Measurements from ENCODE around the gene OASL. TPM values are rescaled to one million over a fixed set of nuclear protein-coding genes. Genes with fewer than 3 reads are reported as not detected.
"Not testable (repeated sequence)": the region's sequence is repeated elsewhere in the genome, so short reads cannot be mapped to it uniquely, and the experiment has no call there.

OASL gene
- total and polyA plus RNA-seq, 2 experiments from 2014 or later: not detected

DNA sequence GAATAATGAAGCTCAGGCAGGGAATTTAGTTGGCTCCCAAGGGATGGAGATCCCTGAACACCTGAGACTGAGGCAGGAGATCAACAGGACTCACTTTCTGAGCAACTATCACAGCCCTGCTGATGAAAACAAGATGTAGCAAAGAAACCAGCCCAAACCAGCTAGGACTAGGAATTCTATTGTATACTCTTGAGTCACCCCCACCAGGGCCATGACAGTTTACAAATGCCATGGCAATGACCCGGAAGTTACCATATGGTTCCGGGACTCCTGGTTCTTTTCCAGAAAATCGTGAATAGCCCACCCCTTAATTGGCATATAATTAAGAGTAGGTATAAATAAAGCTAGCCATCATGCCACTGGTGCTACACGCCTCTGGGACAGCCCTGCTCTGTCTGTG, 46.0 kb upstream of the OASL start:
- Histone ChIP-seq H3K27ac (no peak overlapping the region), H3K27me3 (no peaks in the 10 kb centered on the region), H3K36me3 (no peaks in the 10 kb centered on the region), H3K4me1 (ENCODE audit: low read depth) (no peaks in the 10 kb centered on the region), H3K9me3 (ENCODE audit: low read depth) (no peaks in the 10 kb centered on the region), H3K4me3 (no peak overlapping the region)
- no peak for DNase-seq (ENCODE audit: low read depth in 1 of 2, low spot score in 1 of 2)
- TF ChIP-seq CTCF (IDR thresholded peaks at IDR 0.05; ENCODE audit: low read depth, low read length): no peak

DNA sequence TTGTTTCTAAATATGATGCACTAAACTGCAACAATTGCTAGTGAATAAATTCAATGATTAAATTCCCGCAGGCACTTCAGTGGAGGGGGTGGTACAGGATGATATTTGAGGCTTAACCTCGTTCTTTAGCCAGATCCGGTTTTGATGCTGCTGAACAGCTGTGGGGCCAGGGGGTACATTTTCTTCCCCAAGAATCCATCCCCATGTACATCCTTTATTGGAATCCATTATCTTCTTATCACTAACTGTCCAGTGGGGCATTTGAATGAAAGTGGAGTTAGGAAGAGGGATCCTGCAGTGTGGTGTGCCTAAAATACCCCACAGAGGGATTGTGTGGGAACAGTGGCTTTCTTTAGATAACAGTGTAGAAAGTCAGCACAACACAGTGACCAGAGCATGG, 45.2 kb upstream of the OASL start:
- no peak overlapping the region for H3K4me3 ChIP-seq
- no peak for TF ChIP-seq CTCF (IDR thresholded peaks at IDR 0.05; ENCODE audit: low read depth, low read length)
- no peaks in the 10 kb centered on the region for H3K27me3 ChIP-seq
- DNase-seq (ENCODE audit: low read depth in 1 of 2, low spot score in 1 of 2): no peak
- no peaks in the 10 kb centered on the region for H3K36me3 ChIP-seq
- H3K4me1 ChIP-seq (ENCODE audit: low read depth): no peaks in the 10 kb centered on the region
- no peak overlapping the region for H3K27ac ChIP-seq
- no peaks in the 10 kb centered on the region for H3K9me3 ChIP-seq (ENCODE audit: low read depth)

- H3K27ac ChIP-seq: no peak overlapping the region
- H3K9me3 ChIP-seq (ENCODE audit: low read depth): no peaks in the 10 kb centered on the region
- no peaks in the 10 kb centered on the region for H3K27me3 ChIP-seq
- H3K4me3 ChIP-seq: no peak overlapping the region
- no peaks in the 10 kb centered on the region for H3K36me3 ChIP-seq
- DNase-seq (ENCODE audit: low read depth in 1 of 2, low spot score in 1 of 2): no peak
- H3K4me1 ChIP-seq (ENCODE audit: low read depth): no peaks in the 10 kb centered on the region
- TF ChIP-seq CTCF (IDR thresholded peaks at IDR 0.05; ENCODE audit: low read depth, low read length): no peak
Measured at GRCh38 chr12:121080909-121081308, 41.9 kb upstream of the OASL start.

DNA sequence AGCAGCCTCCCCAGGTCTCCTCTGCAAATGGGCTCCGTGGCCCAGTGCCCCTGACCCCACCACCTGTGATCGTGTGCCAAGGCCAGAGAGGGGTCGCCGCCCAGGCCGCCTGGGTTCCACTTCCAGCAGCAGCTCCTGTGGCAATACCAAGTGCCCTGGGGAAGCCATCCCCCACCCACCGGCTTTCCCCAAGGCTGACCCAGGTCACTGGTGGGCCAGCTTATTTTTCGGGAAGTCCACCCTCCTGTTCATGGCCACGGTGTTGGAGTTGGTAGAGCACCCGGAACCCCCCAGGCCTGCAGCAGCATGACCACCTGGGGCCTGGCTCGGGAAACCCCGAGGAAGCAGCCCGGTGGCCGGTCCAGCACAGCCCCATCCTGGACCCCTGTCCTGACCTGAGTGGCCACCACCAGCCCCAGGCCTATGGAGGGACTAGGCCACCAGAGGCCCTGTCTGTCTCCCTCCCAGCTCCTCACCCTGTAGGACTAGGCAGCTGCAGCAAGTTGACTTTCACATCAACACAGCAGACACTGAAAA, 40.8 kb upstream of the OASL start:
- DNase-seq (ENCODE audit: low read depth in 1 of 2, low spot score in 1 of 2): no peak
- no peak for TF ChIP-seq CTCF (IDR thresholded peaks at IDR 0.05; ENCODE audit: low read depth, low read length)

GRCh38 chr12:121077440-121077839, 38.4 kb upstream of the OASL start:
- H3K27ac ChIP-seq; H3K36me3 ChIP-seq; H3K4me1 ChIP-seq (ENCODE audit: low read depth); H3K4me3 ChIP-seq; H3K9me3 ChIP-seq (ENCODE audit: low read depth); H3K27me3 ChIP-seq; DNase-seq (ENCODE audit: low read depth in 1 of 2, low spot score in 1 of 2): not testable (repeated sequence)

More for the DNA sequence above, 40.8 kb upstream of the OASL start:
- H3K4me3 ChIP-seq: no peak overlapping the region
- no peaks in the 10 kb centered on the region for H3K27me3 ChIP-seq
- H3K36me3 ChIP-seq: no peaks in the 10 kb centered on the region
- no peaks in the 10 kb centered on the region for H3K9me3 ChIP-seq (ENCODE audit: low read depth)
- no peak overlapping the region for H3K27ac ChIP-seq
- no peaks in the 10 kb centered on the region for H3K4me1 ChIP-seq (ENCODE audit: low read depth)

- not testable (repeated sequence) for H3K27ac ChIP-seq; H3K27me3 ChIP-seq; H3K4me1 ChIP-seq (ENCODE audit: low read depth); H3K4me3 ChIP-seq; DNase-seq (ENCODE audit: low read depth in 1 of 2, low spot score in 1 of 2); H3K9me3 ChIP-seq (ENCODE audit: low read depth); H3K36me3 ChIP-seq
Measured at GRCh38 chr12:121075911-121076310, 36.9 kb upstream of the OASL start.

DNA sequence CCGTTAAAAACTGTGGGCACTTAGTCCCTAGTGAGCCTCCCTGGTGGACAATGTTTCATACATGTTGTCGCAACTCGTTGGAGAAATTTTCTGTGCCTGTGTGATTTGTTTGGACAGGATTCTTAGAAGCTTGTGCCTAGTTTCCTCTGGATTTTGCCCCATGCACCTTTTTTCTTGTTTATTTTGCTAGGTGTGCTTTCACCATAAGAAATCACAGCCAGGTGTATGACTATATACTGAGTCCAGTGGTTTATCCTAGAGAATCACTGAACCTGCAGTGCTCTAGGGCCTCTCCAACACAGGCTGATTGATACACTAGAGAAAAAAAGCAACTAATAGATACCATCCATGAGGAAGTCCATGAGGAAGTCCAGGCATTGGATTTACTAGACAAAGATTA, 33.1 kb upstream of the OASL start:
- Histone ChIP-seq H3K4me3 (no peak overlapping the region), H3K36me3 (no peaks in the 10 kb centered on the region), H3K27ac (no peak overlapping the region), H3K27me3 (no peaks in the 10 kb centered on the region), H3K4me1 (ENCODE audit: low read depth) (no peaks in the 10 kb centered on the region), H3K9me3 (ENCODE audit: low read depth) (no peaks in the 10 kb centered on the region)
- DNase-seq (ENCODE audit: low read depth in 1 of 2, low spot score in 1 of 2): no peak
- TF ChIP-seq CTCF (IDR thresholded peaks at IDR 0.05; ENCODE audit: low read depth, low read length): no peak
